Hematopoietic multipotent progenitor cell treated with erythropoietin and hydrocortisone succinate and interleukin-3 and kit ligand, for 8 days (in vitro differentiated cells): ENCODE measurements around the gene SSBP1.
"Not testable (repeated sequence)": the region's sequence is repeated elsewhere in the genome, so short reads cannot be mapped to it uniquely, and the experiment has no call there.

Source experiments
- DNase-seq: peaks from one replicate; pipeline ENCODE4 v3.0.0-alpha.2; 2015

SSBP1 gene, protein sequence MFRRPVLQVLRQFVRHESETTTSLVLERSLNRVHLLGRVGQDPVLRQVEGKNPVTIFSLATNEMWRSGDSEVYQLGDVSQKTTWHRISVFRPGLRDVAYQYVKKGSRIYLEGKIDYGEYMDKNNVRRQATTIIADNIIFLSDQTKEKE

DNA sequence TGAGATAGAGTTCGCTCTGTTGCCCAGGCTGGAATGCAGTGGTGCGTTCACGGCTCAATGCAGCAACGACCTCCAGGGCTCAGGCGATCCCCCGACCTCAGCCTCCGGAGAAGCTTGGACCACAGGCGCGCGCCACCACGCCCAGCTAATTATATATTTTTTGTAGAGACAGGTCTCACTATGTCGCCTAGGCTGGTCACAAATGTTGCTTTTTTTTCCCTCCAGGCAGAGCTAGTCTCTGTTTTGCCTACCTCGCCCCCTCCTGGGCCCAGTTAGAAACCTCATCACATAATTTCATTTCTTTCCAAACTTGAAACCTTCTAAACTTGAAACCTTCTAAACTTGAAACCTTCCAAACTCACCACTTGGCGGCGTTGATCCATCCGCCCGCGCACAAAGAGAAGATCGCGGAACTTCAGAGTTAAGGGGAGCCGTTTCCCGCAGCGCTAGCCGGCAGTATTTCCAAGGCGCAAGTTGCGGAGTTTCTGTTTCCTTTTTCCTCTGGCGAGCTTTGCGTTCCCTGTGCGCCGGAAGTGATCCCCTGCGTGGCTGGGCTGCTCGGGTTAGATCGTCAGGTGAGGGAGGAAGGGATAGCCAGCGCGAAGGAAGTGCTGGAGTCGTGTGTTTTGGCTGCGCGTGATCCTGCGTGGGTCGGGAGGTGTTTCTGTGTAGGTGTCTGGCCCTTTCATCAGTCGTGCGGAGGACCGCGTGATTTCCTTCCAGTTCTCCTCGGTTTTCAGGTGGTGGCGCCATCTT, at the start of gene SSBP1:
SSBP1 (plus strand) TSS at position 523 of the 756 bp plus-strand sequence. CDS start 809 bp downstream, outside the sequence.
- peak; percentile 98 for DNase-seq

DNA sequence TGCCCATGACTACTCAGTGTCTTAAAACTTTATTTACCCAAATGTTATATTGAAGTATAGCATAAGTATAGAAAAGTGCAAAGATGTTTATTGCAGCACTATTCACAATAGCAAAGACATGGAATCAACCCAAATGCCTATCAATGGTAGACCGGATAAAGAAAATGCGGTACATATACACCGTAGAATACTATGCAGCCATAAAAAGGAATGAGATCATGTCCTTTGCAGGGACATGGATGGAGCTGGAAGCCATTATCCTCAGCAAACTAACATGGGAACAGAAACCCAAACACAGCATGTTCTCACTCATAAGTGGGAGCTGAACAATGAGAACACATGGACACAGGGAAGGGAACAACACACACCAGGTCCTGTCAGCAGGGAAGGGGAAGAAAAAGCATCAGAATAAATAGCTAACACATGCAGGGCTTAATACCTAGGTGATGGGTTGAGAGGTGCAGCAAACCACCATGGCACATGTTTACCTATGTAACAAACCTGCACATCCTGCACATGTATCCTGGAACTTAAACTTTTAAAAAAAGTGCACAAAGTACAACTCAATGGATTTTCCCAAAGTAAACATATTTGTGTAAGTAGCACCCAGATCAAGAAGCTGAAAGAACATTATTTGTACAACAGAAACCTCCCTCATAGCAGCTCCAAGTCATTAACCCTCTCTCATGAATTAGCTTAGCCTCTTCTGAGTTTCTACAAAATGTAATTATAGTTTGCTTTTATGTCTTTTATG, 48.9 kb upstream of the SSBP1 start:
- not testable (repeated sequence) for DNase-seq

DNA sequence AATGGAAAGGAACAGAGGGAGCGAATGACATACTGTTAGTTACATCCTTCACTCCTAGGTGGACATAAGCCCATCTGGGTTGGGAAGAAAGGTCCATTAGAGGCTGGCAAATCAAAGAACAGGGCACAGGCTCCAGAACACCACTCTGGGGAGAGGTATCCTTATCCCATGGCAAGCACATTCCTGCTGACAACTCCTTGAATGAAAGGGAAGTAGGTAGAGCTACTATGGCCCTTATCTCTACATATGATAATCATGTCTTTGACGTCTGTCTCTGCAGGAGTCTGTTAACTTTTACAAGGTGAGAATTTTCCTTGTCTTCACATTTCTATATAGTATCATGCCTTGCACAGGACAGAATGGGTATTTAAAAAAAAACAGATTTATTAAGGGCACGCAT, 46.6 kb upstream of the SSBP1 start:
- DNase-seq, result no peak

DNA sequence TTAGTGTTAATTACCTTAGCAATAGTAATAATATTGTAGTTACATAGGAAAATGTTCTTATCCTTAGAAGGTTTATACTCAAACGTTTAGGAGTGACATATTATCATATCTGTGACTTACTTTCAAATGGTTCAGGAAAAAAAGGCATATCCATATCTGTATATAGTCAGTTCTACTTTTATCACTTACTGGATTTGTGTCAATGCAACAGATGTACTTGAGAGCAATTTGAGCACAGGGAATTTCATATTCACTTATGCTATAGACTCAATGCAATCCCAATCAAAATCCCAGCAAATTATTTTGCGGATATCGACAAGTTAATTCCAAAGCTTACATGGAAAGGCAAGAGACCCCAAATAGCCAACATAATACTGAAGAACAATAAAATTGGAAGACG, 46.2 kb upstream of the SSBP1 start:
- DNase-seq, result no peak

DNA sequence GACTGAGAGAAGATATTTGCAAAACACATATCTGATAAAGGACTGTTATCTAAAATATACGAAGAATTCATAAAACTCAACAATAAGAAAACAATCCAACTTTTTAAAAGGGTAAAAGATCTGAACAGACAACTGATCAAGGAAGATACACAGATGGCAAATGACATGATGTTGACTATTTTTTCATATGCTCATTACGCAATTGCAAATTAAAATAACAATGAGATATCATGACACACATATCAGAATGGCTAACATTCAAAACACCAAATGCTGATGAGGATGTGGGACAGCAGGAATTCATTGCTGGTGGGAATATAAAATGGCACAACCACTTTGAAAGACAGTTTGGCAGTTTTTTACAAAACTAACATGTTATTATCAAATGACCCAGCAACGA, 45.1 kb upstream of the SSBP1 start:
- no peak for DNase-seq

DNA sequence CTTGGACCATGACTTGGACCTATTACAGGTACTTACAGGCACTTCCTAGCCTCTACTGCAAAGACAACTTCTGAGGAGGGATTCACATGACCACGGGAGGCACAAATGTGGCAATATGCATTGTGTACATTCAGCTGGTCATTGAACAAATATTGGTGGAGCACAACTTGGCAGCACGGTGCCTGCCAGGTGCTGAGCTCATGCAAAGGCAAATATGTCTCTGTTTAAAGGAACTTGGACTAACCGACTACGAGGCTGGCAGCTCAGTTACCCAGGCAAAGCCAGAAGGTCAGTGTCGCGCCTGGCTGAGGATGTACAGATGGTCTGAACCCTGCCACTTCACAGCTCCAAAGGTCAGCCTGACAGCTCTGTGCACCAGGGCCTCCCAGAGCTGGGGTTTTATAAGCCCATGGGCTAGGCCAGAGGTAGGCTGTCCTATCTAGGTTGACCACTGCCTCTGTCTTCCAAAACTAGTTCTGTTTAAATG, 42.3 kb upstream of the SSBP1 start:
- DNase-seq, result no peak

DNA sequence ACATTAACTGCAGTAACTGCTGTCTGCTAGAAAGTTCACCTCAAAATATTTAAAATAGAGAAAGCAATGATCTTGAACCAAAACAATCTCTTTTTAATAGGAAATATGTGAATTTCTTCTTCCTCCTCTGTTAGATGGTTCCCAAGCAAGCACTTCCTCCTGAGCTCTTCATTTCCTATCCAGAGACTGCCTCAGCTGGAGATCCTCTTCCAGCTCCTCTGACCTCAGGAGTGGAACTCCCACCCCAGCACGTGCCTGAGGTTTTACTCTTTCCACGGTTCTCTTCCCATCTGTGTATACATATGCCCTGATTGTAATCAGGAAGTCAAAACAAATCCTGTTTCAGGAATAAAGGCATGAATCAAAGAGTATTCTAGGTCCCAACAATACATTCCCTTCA, 41.8 kb upstream of the SSBP1 start:
- DNase-seq, result no peak

DNA sequence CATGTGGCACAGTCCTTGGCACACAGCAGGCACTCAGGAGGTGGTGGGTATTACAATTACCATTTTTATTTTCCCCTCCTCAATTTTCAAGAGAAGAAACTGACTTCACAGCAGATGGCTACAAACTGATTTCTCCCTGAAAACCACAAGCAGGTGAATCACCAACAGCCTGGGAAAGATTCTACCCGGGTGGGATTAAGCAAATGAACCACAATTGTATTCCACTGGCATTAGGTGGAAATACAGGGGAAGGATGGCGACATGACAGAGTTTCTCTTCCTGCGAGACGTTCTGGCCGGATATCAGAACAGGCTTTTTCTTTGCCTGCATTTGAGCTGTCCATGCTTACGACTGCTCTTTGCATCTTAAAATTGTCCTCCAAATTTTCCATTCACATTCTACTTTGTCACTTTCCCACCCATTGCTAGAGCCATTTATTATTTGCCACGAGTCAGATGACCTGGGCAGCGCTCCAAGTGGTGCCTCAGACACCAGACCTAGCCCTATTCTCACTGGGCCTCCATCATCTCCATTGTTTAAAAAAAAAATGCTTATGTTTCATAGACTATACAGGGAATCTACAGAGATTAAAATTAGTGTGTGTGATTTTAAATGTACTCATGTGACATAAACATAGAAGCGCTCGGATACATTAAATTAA, 40.8 kb upstream of the SSBP1 start:
- DNase-seq, result peak; percentile 16

DNA sequence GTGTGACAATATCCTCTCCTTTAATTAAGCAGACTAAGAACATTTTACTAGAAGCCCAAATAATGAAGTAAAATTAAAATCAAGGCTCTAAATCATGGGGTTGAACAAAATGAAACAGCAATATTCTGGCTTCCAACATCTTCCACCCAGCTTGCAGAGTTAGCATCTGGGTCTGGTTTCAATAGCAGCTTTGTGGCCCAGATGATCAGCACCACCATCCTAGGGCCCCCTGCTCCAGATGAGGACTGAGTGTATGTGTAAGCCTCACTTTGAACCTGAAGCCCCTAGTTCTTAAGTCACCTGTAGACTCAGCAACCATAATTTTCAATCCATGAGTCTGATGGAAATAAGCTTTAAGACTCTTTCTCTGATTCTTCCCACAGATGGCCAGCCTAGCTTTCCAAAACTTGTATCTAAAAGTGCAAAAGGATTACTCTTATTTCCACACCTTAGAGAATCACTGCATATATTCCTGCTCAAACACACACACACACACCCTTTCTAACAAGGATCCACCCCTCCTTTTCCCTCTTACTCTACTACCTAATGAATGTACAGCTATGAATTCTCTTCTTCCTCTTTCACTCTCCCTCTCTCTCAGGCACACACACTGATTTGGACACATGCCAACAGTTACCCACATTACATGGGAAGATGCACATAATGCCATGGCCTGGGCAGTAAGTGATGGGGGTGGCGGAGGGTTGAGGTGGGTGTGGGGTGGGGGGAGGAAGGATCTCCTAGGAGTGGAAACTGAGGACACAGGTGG, 39.7 kb upstream of the SSBP1 start:
- peak; percentile 48 for DNase-seq

DNA sequence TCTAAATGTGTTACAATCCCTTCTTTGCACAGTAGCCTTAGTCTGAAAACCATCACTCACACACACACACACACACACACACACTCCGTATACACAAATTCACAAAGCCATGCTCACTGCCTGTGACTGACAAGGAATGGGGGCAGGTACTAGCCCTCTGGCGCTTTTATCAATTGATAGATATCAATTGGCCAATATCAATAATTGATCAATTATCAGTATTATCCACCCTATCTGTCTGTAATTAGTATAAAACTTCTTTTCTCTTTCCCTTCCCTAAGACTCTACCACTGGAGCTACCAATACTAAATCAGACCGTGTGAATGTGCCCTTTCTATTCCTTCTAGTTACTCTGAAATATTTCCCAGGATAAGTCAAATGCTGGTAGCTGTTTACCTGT, 38.3 kb upstream of the SSBP1 start:
- DNase-seq, result no peak

DNA sequence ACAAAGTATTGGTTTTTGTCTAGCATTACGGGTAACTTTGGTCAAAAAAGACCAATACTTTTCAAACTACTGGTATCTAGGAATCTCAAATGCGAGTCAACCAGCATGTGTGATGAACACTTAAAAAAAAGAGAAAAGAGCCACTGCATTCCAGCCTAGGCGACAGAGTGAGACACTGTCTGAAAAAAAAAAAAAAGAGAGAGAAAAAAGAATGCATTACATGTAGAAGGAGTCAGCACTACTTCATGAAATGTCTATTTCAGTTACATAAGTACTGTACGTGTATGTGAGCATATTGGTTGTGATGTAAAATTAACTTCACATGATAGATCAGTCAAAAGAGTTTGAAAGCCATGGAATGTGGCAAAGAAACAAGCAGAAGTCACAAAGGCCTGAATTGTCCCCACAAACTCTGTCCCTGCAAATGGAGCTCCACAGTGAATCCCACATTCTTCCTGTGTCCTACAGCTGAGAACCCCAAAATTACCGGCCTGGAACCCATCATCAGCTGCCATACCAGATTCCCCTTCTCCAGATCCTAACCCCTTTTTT, 37.8 kb upstream of the SSBP1 start:
- no peak for DNase-seq

DNA sequence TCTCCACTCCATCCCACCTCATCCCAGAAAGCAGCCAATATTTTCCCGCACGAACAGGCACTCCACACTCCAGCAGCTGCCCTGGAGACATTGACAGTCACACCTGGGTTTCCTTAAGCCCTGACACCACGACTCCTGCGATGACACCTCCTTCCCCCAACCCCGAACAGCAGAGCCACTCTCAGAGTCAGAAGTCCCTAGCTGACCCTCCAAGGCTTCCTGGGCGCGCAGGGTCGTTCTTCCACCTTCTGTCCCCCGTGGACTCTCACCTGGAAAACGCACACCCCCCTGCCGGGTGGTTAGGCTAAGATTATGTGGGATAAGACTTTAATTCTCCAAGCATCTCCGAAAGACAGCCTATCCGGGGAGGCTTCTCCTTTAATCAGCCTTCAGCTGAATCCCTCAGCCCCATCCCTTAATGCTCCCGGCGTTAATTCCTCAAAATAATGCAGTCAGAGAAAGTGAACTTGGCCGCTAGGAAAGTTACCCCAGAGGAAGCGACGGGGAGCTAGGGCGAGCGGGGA, 37.2 kb upstream of the SSBP1 start:
- no peak for DNase-seq

DNA sequence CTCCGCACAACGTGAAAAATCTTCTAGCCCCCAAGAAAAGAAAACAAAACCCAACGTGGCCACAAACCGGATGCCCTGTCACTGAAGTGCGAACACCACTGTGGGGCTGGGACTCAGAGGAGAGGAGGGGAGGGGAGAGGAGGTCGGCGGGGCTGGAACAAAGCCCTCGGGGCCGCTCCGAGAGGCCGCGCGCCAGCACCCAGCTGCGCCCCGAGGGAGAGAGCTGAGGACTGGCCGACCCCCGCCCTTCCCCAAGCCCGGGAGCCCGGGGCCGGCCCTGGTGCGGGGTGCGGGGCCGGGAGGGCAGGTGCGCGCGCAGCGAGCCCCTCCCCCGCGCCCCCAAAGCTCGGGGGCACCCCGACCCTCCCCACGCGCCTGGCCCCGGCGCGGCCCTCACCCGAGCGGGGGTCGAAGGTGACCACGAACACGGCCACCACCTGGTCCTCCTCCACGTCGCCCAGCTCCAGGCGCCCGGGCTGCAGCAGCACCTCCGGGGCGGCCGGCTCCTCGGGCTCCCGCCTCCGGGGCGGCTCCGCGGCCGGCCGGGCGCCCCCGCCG, 36.6 kb upstream of the SSBP1 start:
- DNase-seq, result peak; percentile 26

DNA sequence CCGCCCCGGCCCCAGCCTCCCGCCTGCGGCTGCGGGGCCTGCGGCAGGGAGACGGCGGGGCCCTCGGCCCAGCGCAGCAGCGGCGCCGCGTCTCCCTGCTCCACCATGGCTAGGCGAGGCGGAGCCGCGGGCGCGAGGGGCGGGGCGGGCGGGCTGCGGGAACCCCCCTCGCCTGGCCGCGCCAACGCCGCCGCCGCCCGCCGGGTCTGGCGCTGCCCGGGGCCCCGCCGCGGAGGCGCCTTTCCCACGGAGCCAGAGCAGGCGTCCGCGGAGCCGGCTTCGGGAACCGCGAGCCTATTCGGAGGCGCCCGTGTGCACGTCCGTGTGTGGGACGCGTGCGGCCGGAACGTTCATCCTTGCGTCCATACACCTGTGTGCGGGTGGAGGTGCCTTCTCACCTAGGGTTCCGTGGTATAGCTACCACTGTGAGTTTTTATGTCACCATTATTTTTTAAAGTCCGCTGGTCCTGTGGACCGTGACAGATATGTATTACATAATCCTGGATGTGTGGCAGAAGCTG, 36.1 kb upstream of the SSBP1 start, which contains the start of gene DENND11:
DENND11 (minus strand) TSS at position 120 of the 521 bp plus-strand sequence; CDS start at position 107, 13 bp downstream.
- peak; percentile 13 for DNase-seq

DNA sequence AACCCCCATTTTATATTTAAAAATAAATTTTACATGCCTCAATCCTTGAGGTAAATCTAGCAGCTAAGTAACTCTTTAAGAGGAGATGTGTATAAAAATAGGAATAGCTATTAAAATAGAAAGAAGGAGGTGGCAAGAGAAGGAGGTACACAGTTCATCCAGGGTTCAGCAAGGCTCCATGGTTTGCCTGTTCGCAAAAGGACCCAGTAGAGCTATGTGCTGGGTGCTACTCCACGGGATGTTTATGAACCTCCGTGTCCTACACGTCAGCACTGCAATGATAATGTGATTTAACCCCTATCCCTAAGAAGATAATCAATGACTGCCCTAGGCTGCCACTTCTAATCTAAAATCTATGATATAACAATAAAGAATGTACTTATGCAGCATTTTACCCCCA, 35.3 kb upstream of the SSBP1 start:
- DNase-seq, result no peak

DNA sequence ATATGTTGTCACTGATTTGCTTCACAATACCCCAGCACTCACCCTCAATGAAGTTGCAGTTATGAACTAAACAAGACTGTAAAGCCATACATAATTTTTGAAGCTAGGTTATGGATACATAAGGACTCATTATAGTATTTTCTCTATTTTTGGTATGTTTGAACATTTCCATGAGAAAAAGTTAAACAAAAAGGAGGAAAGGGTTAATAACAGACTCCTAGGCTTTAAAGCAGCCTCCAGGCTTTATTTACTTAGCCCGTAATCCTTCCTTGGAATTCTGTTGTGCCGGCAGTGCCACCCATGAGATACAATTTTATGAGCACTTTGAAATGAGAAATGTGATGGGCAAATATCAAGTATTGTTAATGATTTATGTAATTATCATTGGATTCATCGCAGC, 34.0 kb upstream of the SSBP1 start:
- DNase-seq, result no peak

DNA sequence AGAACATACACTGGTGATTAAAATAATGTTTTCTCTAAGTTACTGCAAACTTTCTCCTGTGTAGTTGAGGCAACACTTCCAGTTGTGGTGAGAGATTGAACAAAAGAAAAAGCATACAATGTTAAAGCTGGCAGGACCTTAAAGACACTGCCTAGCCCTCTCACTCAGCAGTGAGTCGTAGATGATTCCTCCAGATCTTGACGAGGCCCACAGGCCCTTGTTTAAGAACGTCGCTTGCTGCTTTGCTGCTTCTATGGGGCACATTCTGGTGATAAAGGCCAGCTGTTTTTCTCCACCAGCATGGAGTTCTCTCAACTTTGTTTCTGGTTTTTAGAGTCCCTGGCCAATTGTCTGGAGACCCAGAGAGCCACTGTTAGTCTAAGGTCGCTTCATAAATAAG, 33.4 kb upstream of the SSBP1 start:
- DNase-seq, result no peak

DNA sequence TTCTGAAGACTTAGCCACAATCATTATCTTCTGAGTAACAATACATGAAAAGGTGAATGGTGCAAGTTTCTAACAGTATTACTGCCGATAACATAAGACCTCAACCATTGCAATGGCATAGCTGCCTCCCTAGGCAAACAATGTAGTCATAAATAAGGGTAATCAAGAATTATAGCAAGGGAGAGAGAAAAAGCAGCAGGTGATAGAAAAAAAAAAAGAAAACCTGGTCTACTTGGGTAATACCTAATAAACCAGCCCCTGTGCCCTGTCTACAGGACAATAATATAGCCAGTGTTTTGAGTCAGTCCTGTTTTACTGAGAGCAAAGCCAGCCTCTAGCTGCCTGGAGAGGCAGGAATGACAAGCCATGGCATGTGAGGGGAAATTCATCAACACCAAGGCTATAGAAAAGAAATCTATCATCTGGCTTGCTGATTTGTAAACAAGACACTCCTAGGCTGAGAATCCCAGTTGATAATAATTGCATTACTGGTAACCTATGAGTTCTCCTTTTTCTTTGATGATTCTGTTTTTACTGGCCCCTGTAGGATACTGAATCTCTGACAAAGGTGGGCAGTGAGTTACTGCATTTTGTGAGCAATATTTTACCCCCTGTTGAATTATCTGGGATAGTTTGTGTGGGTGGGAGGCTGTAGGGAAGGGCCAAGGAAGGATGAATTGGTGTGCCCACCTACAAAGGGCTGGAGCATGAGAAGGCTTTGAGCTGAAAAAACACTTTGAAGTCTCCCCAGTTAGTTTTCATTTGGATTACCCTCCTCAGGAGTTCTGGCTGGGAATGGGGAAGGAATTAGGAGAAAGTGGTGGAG, 31.7 kb upstream of the SSBP1 start:
- DNase-seq, result no peak

DNA sequence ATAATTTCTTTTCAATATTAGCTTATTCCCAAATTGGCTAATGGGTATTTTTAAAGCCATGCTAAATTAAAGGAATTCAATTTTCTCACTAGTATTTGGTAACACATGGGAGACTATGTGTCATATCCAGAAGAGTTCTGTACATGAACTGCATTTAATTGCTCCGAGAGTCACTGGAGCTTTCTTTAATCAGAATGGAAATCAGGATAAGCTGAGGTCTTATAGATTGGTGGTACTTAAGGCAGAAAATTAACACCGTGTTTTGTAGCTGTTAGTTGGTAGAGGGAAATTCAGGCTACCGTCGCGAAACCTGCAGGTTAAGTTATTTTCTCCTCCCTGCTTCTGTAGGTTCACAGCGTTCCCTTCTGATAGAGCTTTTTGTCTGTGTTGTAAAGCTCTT, 29.8 kb upstream of the SSBP1 start, which contains the start of gene WEE2:
WEE2 (plus strand) TSS at position 3 of the 400 bp plus-strand sequence. CDS start 406 bp downstream, outside the sequence.
- DNase-seq, result no peak

DNA sequence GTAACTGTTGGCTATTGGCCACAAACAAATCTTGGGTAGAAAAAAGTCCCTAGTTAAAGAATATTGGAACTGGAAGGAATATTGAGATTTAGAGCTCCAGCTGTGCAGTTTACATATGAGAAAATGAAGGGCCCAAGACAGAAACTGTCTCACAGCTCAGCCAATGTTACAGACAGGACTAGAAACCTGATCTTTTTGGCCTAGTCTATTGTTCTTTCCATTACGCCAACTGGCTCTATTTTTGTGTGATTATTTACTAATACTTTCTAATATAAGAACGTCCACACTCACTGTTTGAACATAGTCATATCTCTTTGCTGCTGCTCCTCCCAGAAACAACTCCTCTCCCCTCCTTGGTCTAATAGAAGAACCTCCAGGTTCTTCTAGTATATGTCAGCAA, 28.8 kb upstream of the SSBP1 start:
- no peak for DNase-seq
